H1 (cell line): ENCODE data around the gene PLCL1. TPM values are rescaled to one million over a fixed set of nuclear protein-coding genes. Genes with fewer than 3 reads are reported as not detected.

Experiments
- BCL11A ChIP-seq, 2 experiments: IDR thresholded peaks; one replicate each; pipeline ENCODE4 v1.6.1; 2011; ENCODE audit warnings: low read depth in 2 of 2, low read length in 2 of 2, mild to moderate bottlenecking in 2 of 2
- CHD7 ChIP-seq: fragments of 300-600 bp; sonication (generic); IDR thresholded peaks from 2 replicates; pipeline ENCODE4 v1.7.1; 2012; ENCODE audit warnings: low read length, moderate library complexity, mild to moderate bottlenecking, inconsistent platforms; ENCODE audit not compliant: insufficient replicate concordance
- CREB1 ChIP-seq: IDR thresholded peaks from 2 replicates; pipeline ENCODE4 v1.6.1; 2012; ENCODE audit warnings: inconsistent platforms
- JUND ChIP-seq: IDR thresholded peaks from 2 replicates; pipeline ENCODE4 v1.6.1; 2011; ENCODE audit warnings: mild to moderate bottlenecking, improper control_type of control experiment, low read length
- MAX ChIP-seq: IDR thresholded peaks from 2 replicates; pipeline ENCODE4 v1.6.1; 2012; ENCODE audit warnings: inconsistent platforms
- SIN3A ChIP-seq, 2 experiments: IDR thresholded peaks in 1 of 2; conservative IDR thresholded peaks in 1 of 2; 2 replicates each; pipeline ENCODE4 v1.6.1; 2011 to 2012; ENCODE audit warnings: low read length in 2 of 2, improper control_type of control experiment in 1 of 2, low read depth in 1 of 2, mild to moderate bottlenecking in 1 of 2
- TAF7 ChIP-seq: optimal IDR thresholded peaks from 2 replicates; pipeline ENCODE3; 2011; ENCODE audit warnings: low read depth, mild to moderate bottlenecking, inconsistent platforms, low read length, moderate library complexity, borderline replicate concordance
- polyA plus RNA-seq, 7 experiments: library from polyadenylated mRNA; depleted of rRNA in 3 of 7; stranded (reverse) in 5 of 7; unstranded in 2 of 7; fragments of >200 nt in 5 of 7; fragments of 200-250 nt in 2 of 7; gene quantifications; 1 replicate in 5 of 7; 2 replicates in 1 of 7; 4 replicates in 1 of 7; pipeline versions ENCODE4 v1.2.1 to v1.2.3, GENCODE V29; 2011 to 2013; ENCODE audit warnings: missing spikeins in 2 of 7, mixed read lengths in 2 of 7
- total RNA-seq: library from RNA; stranded (reverse); fragmentation: NEBNext Ultra II Directional; extraction: Animal tissue kit (Norgen Biotek cat#: 25700); gene quantifications from 2 replicates; pipeline ENCODE4 v1.2.1, GENCODE V29; 2021

PLCL1 gene
- total and polyA plus RNA-seq, 2 of the 8 experiments (the other 6 are each of a cell fraction or from before 2014, with no cell fraction given), result not detected

GRCh38 chr2:198161151-198161550 is 356.8 kb downstream of the PLCL1 start (continued):
- no peak for TF ChIP-seq CHD7
- no peak for TF ChIP-seq CREB1
- TF ChIP-seq SIN3A (conservative IDR thresholded peaks at IDR 0.05 in 1 of 2, IDR thresholded peaks at IDR 0.05 in 1 of 2; ENCODE audit: low read depth in 1 of 2, low read length in 2 of 2), result no peak
- no peak for TF ChIP-seq BCL11A (IDR thresholded peaks at IDR 0.05; ENCODE audit: low read depth in 2 of 2, low read length in 2 of 2)
- no peak for TF ChIP-seq MAX
- no peak for TF ChIP-seq TAF7
- no peak for TF ChIP-seq JUND
